Brain microvascular endothelial cell (primary cell): ENCODE measurements around the gene AMHR2.
"Not testable (repeated sequence)": the region's sequence is repeated elsewhere in the genome, so short reads cannot be mapped to it uniquely, and the experiment has no call there.

Source experiments
- DNase-seq: peaks from one replicate; pipeline ENCODE4 v3.0.0-alpha.2; 2020
- H3K27ac ChIP-seq: fragments of 250-450 bp; sonication (Bioruptor Pico); 2 replicates; pipeline ENCODE4 v1.5.1; 2020; ENCODE audit warnings: mild to moderate bottlenecking, moderate library complexity
- H3K27me3 ChIP-seq: fragments of 250-450 bp; sonication (Bioruptor Pico); replicated peaks from 2 replicates; pipeline ENCODE4 v1.5.1; 2020; ENCODE audit warnings: mild to moderate bottlenecking
- H3K36me3 ChIP-seq: fragments of 250-450 bp; sonication (Bioruptor Pico); replicated peaks from 2 replicates; pipeline ENCODE4 v1.5.1; 2020; ENCODE audit warnings: mild to moderate bottlenecking
- H3K4me3 ChIP-seq: 2 replicates; pipeline ENCODE4 v1.5.1; 2011; ENCODE audit warnings: low read depth, mild to moderate bottlenecking, control low read depth, low read length, moderate library complexity
- in situ Hi-C: cut with HindIII; loops from 2 replicates; pipeline ENCODE4 v1.10.0; 2017; ENCODE audit warnings: low sequenced_read_pairs, low pct_ligation_motif_present
- TF ChIP-seq, protein P1 (sequence below): IDR thresholded peaks from 2 replicates; pipeline ENCODE4 v1.5.1; 2011; ENCODE audit warnings: low read depth, mild to moderate bottlenecking, moderate library complexity, low read length, control low read depth, inconsistent platforms; ENCODE audit errors: missing control alignments

AMHR2 gene

DNA sequence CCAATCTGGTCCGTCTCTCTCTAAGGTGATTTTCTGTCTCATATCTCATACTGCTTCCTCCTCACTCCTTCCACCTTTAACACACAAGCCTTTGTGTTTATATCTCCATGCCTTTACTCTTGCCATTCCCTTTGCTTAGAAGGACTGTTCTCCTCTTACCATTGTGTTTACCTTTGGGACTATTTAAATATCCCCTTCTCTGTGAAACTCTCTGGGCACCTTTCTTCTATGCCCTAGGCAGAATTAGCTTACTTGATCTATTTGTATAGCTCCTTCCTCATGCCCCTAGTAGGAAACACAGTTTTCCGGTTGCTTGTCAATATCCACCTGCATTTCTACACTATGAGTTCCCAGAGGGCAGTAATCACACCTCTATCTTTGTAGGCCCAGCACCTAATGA lies 3.9 kb upstream of the AMHR2 start:
- in situ Hi-C loops: no loop called here
- H3K27ac ChIP-seq: no peak overlapping the region

DNA sequence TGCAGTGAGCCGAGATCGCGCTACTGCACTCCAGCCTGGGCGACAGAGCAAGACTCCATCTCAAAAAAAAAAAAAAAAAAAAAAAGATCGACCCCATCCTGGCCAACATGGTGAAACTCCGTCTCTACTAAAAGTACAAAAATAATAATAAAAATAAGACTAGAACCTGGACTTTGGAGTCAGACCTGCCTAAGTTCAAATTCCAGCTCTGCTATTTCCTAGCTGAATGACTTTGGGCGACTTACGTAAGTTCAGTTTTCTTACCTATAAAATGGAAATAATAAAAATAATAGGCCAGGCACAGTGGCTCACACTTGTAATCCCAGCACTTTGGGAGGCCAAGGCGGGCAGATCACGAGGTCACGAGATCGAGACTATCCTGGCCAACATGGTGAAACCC lies 1.4 kb upstream of the AMHR2 start:
- H3K27ac ChIP-seq, H3K27me3 ChIP-seq, DNase-seq, H3K4me3 ChIP-seq, H3K36me3 ChIP-seq, in situ Hi-C loops: not testable (repeated sequence)

More for the DNA sequence above, 3.9 kb upstream of the AMHR2 start:
- no peak for DNase-seq
- no peaks in the 10 kb centered on the region for H3K36me3 ChIP-seq
- no peaks in the 10 kb centered on the region for H3K27me3 ChIP-seq
- H3K4me3 ChIP-seq: no peak overlapping the region
- TF ChIP-seq, protein P1, sequence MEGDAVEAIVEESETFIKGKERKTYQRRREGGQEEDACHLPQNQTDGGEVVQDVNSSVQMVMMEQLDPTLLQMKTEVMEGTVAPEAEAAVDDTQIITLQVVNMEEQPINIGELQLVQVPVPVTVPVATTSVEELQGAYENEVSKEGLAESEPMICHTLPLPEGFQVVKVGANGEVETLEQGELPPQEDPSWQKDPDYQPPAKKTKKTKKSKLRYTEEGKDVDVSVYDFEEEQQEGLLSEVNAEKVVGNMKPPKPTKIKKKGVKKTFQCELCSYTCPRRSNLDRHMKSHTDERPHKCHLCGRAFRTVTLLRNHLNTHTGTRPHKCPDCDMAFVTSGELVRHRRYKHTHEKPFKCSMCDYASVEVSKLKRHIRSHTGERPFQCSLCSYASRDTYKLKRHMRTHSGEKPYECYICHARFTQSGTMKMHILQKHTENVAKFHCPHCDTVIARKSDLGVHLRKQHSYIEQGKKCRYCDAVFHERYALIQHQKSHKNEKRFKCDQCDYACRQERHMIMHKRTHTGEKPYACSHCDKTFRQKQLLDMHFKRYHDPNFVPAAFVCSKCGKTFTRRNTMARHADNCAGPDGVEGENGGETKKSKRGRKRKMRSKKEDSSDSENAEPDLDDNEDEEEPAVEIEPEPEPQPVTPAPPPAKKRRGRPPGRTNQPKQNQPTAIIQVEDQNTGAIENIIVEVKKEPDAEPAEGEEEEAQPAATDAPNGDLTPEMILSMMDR: no peak

DNA sequence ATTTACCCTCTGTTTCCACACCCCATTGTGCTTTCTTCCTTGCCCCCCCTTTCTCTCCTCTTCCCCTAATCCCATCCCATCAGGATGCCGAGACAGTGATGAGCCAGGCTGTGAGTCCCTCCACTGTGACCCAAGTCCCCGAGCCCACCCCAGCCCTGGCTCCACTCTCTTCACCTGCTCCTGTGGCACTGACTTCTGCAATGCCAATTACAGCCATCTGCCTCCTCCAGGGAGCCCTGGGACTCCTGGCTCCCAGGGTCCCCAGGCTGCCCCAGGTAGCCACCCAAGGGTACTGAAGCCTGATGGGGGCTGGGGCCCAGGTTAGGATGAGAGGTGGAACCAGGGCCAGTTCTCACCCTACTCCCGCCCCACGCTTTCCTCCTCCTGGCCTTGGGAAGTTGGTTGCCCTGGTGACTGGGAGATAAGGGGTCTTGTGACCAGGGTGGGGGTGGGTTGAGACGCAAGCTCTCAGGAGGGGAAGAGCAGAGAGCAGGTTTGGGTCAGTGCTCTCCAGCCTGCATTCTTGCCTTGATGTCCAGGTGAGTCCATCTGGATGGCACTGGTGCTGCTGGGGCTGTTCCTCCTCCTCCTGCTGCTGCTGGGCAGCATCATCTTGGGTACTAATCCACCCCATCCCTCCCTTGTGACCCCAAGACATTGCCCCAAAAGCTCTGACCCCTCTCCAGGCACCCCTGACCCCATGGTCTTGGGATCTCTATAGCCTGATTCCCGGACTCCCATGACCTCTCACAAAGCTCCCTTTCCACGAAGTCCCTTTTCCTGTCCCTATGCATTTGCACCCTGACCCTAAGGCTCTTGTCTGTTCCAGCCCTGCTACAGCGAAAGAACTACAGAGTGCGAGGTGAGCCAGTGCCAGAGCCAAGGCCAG lies 1.2 kb downstream of the AMHR2 start:
- in situ Hi-C loops: no loop called here
- Histone ChIP-seq H3K27ac (no peak overlapping the region), H3K27me3 (no peaks in the 10 kb centered on the region), H3K4me3 (no peak overlapping the region), H3K36me3 (no peaks in the 10 kb centered on the region)
- no peak for DNase-seq
- TF ChIP-seq, protein P1: no peak

DNA sequence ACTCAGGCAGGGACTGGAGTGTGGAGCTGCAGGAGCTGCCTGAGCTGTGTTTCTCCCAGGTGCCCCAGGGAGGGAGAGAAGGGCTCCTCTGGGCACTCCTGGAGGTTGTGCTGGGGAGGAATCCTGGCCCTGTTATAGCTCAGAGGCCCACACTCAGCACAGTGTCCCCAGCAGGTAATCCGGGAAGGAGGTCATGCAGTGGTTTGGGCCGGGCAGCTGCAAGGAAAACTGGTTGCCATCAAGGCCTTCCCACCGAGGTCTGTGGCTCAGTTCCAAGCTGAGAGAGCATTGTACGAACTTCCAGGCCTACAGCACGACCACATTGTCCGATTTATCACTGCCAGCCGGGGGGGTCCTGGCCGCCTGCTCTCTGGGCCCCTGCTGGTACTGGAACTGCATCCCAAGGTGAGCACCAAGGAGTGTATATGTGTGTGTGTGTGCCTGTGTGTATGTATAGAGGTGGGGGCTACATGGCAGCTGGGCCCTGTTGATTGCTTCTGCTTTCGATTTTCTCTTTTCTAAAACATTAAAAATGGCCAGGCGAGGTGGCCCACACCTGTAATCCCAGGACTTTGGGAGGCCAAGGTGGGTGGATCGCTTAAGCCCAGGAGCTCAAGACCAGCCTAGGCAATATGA lies 2.0 kb downstream of the AMHR2 start:
- TF ChIP-seq, protein P1: no peak
- Histone ChIP-seq H3K27ac (no peak overlapping the region), H3K36me3 (no peaks in the 10 kb centered on the region), H3K4me3 (no peak overlapping the region), H3K27me3 (no peaks in the 10 kb centered on the region)
- in situ Hi-C loops: no loop called here
- DNase-seq: no peak

DNA sequence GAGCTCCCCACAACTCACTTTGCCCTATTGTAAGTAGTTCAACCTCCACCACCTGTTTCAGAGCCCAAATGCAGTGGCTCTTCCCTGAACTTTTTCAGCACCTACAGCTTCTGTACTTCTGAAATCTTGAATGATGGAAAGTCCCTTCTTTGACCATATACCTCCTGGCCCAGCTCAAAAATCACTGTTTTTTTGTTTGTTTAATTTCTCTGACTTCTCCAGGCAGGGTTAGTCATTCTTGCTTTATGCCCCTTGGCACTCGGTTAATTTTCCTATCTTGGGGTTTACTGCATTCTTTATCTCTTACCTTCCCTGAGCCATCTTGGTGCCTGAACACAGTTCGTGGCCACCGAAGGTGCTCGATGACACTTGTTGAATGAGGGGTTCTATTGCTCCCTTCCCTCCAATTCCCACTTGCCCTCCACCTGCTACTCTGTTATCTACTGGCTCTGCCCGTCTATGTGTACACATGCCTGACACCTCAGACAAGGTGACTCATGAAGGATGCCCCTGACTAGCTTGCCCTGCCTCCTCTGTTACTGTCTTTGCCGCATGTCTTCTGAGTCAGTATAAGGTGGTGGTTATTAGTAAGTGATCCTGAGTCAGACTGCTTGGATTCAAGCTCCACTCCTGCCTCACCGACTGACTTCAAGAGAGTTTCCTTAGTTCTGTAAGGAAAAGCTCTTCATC lies 4.4 kb downstream of the AMHR2 start:
- DNase-seq: peak; percentile 85
- Histone ChIP-seq H3K27me3 (no peaks in the 10 kb centered on the region), H3K36me3 (no peaks in the 10 kb centered on the region), H3K27ac (no peak overlapping the region), H3K4me3 (no peak overlapping the region)
- in situ Hi-C loops: no loop called here
- TF ChIP-seq, protein P1: no peak

DNA sequence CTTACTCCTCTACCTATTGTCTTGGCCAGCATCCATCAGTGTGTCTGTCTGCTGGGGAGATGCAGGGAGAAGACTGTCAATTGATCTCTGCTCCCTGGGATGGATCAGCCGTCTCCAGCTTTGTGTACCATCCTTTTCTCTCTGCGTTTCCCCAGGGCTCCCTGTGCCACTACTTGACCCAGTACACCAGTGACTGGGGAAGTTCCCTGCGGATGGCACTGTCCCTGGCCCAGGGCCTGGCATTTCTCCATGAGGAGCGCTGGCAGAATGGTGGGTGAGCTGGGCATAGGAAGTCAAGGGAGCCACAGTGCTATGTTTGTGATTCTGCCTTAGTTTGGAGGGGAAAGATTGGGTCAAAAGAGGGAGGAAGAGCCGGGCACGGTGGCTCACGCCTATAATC lies 5.1 kb downstream of the AMHR2 start:
- Histone ChIP-seq H3K27ac (no peak overlapping the region), H3K36me3 (no peaks in the 10 kb centered on the region), H3K4me3 (no peak overlapping the region), H3K27me3 (no peaks in the 10 kb centered on the region)
- DNase-seq: no peak
- TF ChIP-seq, protein P1: no peak
- in situ Hi-C loops: no loop called here
